HEK293 (cell line): ENCODE results near the gene SLX9.

Experiments
- CTCF ChIA-PET: fragments of 350-600 bp; formaldehyde crosslinking; extraction: SDS; loops from one replicate; lab custom pipeline; 2021; ENCODE audit warnings: antibody characterized with exemption; lab: Yijun Ruan, JAX
- POLR2A ChIA-PET: fragments of 300-600 bp; formaldehyde crosslinking; extraction: SDS; loops from one replicate; lab custom pipeline; 2020; ENCODE audit warnings: antibody characterized with exemption, inconsistent platforms; lab: Yijun Ruan, JAX
- H3K27ac ChIP-seq: fragments of 200-500 bp; sonication (Bioruptor generic); 2 replicates; pipeline ENCODE4 v1.5.1; 2014; ENCODE audit warnings: low read depth, low read length, control low read depth, inconsistent platforms; ENCODE audit errors: extremely low read depth
- H3K36me3 ChIP-seq, 2 experiments: fragments of 200-500 bp in 1 of 2; sonication (Bioruptor generic) in 1 of 2; 1 replicate in 1 of 2; 2 replicates in 1 of 2; pipeline ENCODE4 v1.5.1; 2014 to 2017; ENCODE audit warnings: inconsistent platforms in 2 of 2, low read length in 2 of 2; ENCODE audit not compliant: control insufficient read depth in 2 of 2, insufficient read depth in 1 of 2
- H3K4me1 ChIP-seq: fragments of 200-500 bp; sonication (Bioruptor generic); 2 replicates; pipeline ENCODE4 v1.5.1; 2014; ENCODE audit warnings: mild to moderate bottlenecking, low read length, inconsistent platforms; ENCODE audit not compliant: control insufficient read depth, insufficient read depth
- H3K4me3 ChIP-seq: 2 replicates; pipeline ENCODE4 v1.5.1; 2011; ENCODE audit warnings: low read depth, mild to moderate bottlenecking, control low read depth, low read length, moderate library complexity
- H3K9me3 ChIP-seq: fragments of 200-500 bp; sonication (Bioruptor generic); 2 replicates; pipeline ENCODE4 v1.5.1; 2014; ENCODE audit warnings: low read depth, low read length, inconsistent platforms; ENCODE audit not compliant: control insufficient read depth, insufficient read depth
- EGR2 ChIP-seq: fragments of 450-650 bp; formaldehyde crosslinking; IDR thresholded peaks from 2 replicates; pipeline ENCODE4 v1.5.1; 2016; ENCODE audit warnings: low read depth, missing biosample characterization, missing genetic modification characterization
- GLIS1 ChIP-seq: fragments of 450-650 bp; formaldehyde crosslinking; IDR thresholded peaks from 2 replicates; pipeline ENCODE4 v1.5.1; 2016; ENCODE audit warnings: missing biosample characterization, missing genetic modification characterization
- GLIS2 ChIP-seq: fragments of 450-650 bp; formaldehyde crosslinking; IDR thresholded peaks from 2 replicates; pipeline ENCODE4 v1.5.1; 2016; ENCODE audit warnings: missing biosample characterization, missing genetic modification characterization
- SCRT2 ChIP-seq: fragments of 450-650 bp; formaldehyde crosslinking; IDR thresholded peaks from 2 replicates; pipeline ENCODE4 v1.5.1; 2016; ENCODE audit warnings: missing biosample characterization, missing genetic modification characterization
- SP7 ChIP-seq: fragments of 450-650 bp; formaldehyde crosslinking; IDR thresholded peaks from 2 replicates; pipeline ENCODE4 v1.5.1; 2016; ENCODE audit warnings: missing biosample characterization, missing genetic modification characterization
- YY1 ChIP-seq: fragments of 450-650 bp; formaldehyde crosslinking; IDR thresholded peaks from 2 replicates; pipeline ENCODE4 v1.5.1; 2018; ENCODE audit warnings: missing biosample characterization, missing genetic modification characterization
- ZBTB8A ChIP-seq: fragments of 450-650 bp; formaldehyde crosslinking; IDR thresholded peaks from 2 replicates; pipeline ENCODE4 v1.5.1; 2016; ENCODE audit warnings: missing biosample characterization, missing genetic modification characterization
- ZFHX2 ChIP-seq: fragments of 450-650 bp; formaldehyde crosslinking; conservative IDR thresholded peaks from 2 replicates; pipeline ENCODE4 v1.5.1; 2016; ENCODE audit warnings: missing biosample characterization, missing genetic modification characterization
- ZFP41 ChIP-seq: fragments of 450-650 bp; formaldehyde crosslinking; IDR thresholded peaks from 2 replicates; pipeline ENCODE4 v1.5.1; 2016; ENCODE audit warnings: missing biosample characterization, missing genetic modification characterization, borderline replicate concordance
- ZNF433 ChIP-seq: fragments of 450-650 bp; formaldehyde crosslinking; IDR thresholded peaks from 2 replicates; pipeline ENCODE4 v1.5.1; 2016; ENCODE audit warnings: missing biosample characterization, missing genetic modification characterization, low read depth
- ZNF777 ChIP-seq: fragments of 450-650 bp; formaldehyde crosslinking; IDR thresholded peaks from 2 replicates; pipeline ENCODE4 v1.5.1; 2017; ENCODE audit warnings: missing biosample characterization, missing genetic modification characterization, borderline replicate concordance
- ZNF830 ChIP-seq: fragments of 450-650 bp; IDR thresholded peaks from 2 replicates; pipeline ENCODE4 v1.5.0; 2018; ENCODE audit warnings: missing biosample characterization, missing genetic modification characterization, low read depth, mild to moderate bottlenecking, moderate library complexity
- TF ChIP-seq, protein P1 (sequence below): fragments of 450-650 bp; formaldehyde crosslinking; IDR thresholded peaks from 2 replicates; pipeline ENCODE4 v1.5.1; 2016; ENCODE audit warnings: missing biosample characterization, missing genetic modification characterization
- TF ChIP-seq, protein P2 (sequence below): fragments of 450-650 bp; formaldehyde crosslinking; IDR thresholded peaks from 2 replicates; pipeline ENCODE4 v1.5.1; 2016; ENCODE audit warnings: missing biosample characterization, missing genetic modification characterization
- TF ChIP-seq, protein P3 (sequence below): IDR thresholded peaks from 2 replicates; pipeline ENCODE4 v1.6.1; 2011; ENCODE audit warnings: mild to moderate bottlenecking, low read depth, low read length, borderline replicate concordance
- TF ChIP-seq, protein P4 (sequence below): fragments of 450-650 bp; formaldehyde crosslinking; IDR thresholded peaks from 2 replicates; pipeline ENCODE4 v1.5.1; 2016; ENCODE audit warnings: missing biosample characterization, missing genetic modification characterization, borderline replicate concordance

Gene SLX9

DNA sequence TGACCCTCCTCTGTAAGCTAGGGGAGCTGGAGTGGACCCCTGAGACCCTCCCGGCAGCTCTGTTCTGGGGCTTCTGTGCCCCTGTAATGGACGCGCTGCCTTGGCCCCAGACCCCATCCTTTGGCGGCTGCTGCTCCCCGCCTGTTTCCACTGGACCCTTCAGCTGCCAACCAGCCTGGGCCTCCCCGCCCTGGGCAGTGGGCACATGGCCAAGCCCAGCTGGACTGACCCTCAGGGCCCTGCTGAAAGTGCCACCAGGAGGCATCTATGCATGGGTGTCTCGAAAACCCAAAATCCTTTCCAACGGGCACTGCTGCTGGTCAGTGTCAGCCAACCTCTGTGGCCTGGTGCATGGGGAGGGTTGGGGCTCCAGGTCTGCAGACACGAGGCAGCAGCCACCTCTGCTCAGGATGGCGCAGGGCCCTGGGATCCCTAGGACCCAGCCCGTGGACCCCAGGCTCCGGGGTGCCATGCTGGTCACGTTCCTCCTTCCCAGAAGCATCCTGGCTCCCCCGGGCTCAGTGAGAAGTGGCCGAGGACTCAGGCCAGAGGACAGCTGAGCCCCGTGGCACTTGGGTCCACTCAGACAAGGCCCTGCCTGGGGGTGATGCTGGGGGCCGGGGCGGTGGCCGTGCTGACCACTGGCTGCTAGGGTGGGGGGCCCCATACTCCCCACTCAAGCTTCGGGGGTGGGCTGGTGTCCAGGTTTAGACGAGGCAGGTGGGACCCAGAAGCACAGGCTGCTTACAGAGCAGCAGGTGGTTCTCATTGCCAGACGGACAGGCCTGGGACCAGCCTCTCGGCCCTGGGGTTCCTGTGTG lies 46.9 kb downstream of the SLX9 start:
- POLR2A ChIA-PET, result no interaction called here

DNA sequence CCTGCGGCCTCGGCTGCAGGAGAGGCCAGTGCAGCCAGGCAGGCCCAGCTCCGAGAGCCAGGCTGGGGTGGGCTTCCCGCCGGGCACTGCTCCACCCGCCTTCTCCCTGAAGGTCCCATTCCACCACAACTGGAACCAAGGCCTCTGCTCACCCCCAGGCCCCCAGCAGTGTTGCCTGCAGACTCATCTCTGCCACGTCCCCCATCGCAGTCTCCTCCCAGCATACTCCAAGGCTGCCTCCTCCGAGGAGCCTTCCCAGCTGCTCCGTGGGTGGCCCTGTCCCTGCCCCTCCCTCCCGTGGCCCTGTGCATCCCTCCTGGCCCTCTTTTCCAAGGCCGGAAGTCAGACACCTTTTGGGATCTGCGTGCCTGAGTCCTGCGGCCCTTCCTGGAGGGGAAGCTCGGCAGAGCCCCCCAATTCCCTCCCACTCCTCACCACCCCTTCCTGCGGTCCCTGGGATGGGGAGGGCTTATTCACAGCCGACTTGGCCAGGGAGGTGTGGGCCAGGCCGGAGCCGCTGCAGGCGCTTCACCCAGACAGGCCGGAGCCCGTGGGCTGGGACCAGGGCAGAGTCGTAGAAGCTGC lies 47.6 kb downstream of the SLX9 start:
- Histone ChIP-seq H3K4me3 (no peak overlapping the region), H3K27ac (no peak overlapping the region), H3K36me3 (no peaks in the 10 kb centered on the region), H3K4me1 (no peaks in the 10 kb centered on the region), H3K9me3 (no peaks in the 10 kb centered on the region)
- CTCF ChIA-PET, result interaction anchor here (0.7 to 1.0 kb wide), 2 partner anchors 150 to 1166 kb away, joined by 5 to 8 read pairs; no protein-coding TSS in a partner anchor
- TF ChIP-seq SP7 (tag by site-specific recombination) (no peak), YY1 (tag by site-specific recombination) (no peak), ZFHX2 (peak; percentile 29), GLIS2 (tag by site-specific recombination) (peak; percentile 25; the same call in 1 of the 2 replicates), ZFP41 (tag by site-specific recombination) (no peak), ZNF433 (tag by site-specific recombination) (no peak), EGR2 (0 out of 2 replicates have a peak, but pooled peaks have one; percentile 9), GLIS1 (tag by site-specific recombination) (peak; percentile 58), ZBTB8A (tag by site-specific recombination) (no peak), ZNF777 (tag by site-specific recombination) (no peak), ZNF830 (tag by site-specific recombination) (no peak)
- TF ChIP-seq, protein P1, sequence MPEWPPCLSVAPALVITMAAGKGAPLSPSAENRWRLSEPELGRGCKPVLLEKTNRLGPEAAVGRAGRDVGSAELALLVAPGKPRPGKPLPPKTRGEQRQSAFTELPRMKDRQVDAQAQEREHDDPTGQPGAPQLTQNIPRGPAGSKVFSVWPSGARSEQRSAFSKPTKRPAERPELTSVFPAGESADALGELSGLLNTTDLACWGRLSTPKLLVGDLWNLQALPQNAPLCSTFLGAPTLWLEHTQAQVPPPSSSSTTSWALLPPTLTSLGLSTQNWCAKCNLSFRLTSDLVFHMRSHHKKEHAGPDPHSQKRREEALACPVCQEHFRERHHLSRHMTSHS (tag by site-specific recombination), result no peak
- TF ChIP-seq, protein P2, sequence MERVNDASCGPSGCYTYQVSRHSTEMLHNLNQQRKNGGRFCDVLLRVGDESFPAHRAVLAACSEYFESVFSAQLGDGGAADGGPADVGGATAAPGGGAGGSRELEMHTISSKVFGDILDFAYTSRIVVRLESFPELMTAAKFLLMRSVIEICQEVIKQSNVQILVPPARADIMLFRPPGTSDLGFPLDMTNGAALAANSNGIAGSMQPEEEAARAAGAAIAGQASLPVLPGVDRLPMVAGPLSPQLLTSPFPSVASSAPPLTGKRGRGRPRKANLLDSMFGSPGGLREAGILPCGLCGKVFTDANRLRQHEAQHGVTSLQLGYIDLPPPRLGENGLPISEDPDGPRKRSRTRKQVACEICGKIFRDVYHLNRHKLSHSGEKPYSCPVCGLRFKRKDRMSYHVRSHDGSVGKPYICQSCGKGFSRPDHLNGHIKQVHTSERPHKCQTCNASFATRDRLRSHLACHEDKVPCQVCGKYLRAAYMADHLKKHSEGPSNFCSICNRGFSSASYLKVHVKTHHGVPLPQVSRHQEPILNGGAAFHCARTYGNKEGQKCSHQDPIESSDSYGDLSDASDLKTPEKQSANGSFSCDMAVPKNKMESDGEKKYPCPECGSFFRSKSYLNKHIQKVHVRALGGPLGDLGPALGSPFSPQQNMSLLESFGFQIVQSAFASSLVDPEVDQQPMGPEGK (tag by site-specific recombination), result peak; percentile 29; the same call in 1 of the 2 replicates
- TF ChIP-seq, protein P3, sequence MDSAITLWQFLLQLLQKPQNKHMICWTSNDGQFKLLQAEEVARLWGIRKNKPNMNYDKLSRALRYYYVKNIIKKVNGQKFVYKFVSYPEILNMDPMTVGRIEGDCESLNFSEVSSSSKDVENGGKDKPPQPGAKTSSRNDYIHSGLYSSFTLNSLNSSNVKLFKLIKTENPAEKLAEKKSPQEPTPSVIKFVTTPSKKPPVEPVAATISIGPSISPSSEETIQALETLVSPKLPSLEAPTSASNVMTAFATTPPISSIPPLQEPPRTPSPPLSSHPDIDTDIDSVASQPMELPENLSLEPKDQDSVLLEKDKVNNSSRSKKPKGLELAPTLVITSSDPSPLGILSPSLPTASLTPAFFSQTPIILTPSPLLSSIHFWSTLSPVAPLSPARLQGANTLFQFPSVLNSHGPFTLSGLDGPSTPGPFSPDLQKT, result no peak
- POLR2A ChIA-PET, result no interaction called here

More for the DNA sequence above, 46.9 kb downstream of the SLX9 start:
- Histone ChIP-seq H3K36me3 (no peaks in the 10 kb centered on the region), H3K9me3 (no peaks in the 10 kb centered on the region), H3K4me1 (no peaks in the 10 kb centered on the region), H3K4me3 (no peak overlapping the region), H3K27ac (no peak overlapping the region)
- CTCF ChIA-PET, result interaction anchor here (0.6 to 4.0 kb wide), 4 partner anchors 37 to 810 kb away, joined by 3 to 19 read pairs (median 4); no protein-coding TSS in a partner anchor
- TF ChIP-seq SCRT2 (tag by site-specific recombination), result peak; percentile 62
- TF ChIP-seq, protein P4, sequence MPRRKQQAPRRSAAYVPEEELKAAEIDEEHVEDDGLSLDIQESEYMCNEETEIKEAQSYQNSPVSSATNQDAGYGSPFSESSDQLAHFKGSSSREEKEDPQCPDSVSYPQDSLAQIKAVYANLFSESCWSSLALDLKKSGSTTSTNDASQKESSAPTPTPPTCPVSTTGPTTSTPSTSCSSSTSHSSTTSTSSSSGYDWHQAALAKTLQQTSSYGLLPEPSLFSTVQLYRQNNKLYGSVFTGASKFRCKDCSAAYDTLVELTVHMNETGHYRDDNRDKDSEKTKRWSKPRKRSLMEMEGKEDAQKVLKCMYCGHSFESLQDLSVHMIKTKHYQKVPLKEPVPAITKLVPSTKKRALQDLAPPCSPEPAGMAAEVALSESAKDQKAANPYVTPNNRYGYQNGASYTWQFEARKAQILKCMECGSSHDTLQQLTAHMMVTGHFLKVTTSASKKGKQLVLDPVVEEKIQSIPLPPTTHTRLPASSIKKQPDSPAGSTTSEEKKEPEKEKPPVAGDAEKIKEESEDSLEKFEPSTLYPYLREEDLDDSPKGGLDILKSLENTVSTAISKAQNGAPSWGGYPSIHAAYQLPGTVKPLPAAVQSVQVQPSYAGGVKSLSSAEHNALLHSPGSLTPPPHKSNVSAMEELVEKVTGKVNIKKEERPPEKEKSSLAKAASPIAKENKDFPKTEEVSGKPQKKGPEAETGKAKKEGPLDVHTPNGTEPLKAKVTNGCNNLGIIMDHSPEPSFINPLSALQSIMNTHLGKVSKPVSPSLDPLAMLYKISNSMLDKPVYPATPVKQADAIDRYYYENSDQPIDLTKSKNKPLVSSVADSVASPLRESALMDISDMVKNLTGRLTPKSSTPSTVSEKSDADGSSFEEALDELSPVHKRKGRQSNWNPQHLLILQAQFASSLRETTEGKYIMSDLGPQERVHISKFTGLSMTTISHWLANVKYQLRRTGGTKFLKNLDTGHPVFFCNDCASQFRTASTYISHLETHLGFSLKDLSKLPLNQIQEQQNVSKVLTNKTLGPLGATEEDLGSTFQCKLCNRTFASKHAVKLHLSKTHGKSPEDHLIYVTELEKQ, result no peak
